Large intestine (tissue), 3 donors: ENCODE data around the gene EEF1E1. TPM values are rescaled to one million over a fixed set of nuclear protein-coding genes. Genes with fewer than 3 reads are reported as not detected.

ENCODE experiments used
- DNase-seq, 2 donors: peaks; one replicate each; pipeline versions ENCODE4 v3.0.0 to v3.0.0-alpha.2; 2013
- H3K27ac ChIP-seq: one replicate; pipeline ENCODE4 v1.5.1; 2013; ENCODE audit warnings: low read length
- H3K27me3 ChIP-seq: 2 replicates; pipeline ENCODE4 v1.6.1; 2013; ENCODE audit warnings: low read length; ENCODE audit not compliant: control insufficient read depth, insufficient read depth
- H3K36me3 ChIP-seq: 2 replicates; pipeline ENCODE4 v1.6.1; 2013; ENCODE audit warnings: low read length; ENCODE audit not compliant: control insufficient read depth, insufficient read depth
- H3K4me1 ChIP-seq: one replicate; pipeline ENCODE4 v1.6.1; 2013; ENCODE audit warnings: low read length; ENCODE audit not compliant: control insufficient read depth, insufficient read depth
- H3K4me3 ChIP-seq: one replicate; pipeline ENCODE4 v1.5.1; 2013; ENCODE audit warnings: low read length
- H3K9me3 ChIP-seq: one replicate; pipeline ENCODE4 v1.6.1; 2013; ENCODE audit warnings: mild to moderate bottlenecking, low read depth, low read length, moderate library complexity; ENCODE audit not compliant: control insufficient read depth
- WGBS: methylation state at CpG from one replicate; pipeline ENCODE4 v1.1.5; 2013; ENCODE audit warnings: low lambda C conversion rate; ENCODE audit not compliant: insufficient coverage; 5-methylcytosine and 5-hydroxymethylcytosine counted together
- polyA plus RNA-seq: library from polyadenylated mRNA; unstranded; fragments of 120-200 nt; gene quantifications from one replicate; pipeline ENCODE4 v1.2.1, GENCODE V29; 2013

Gene EEF1E1
- polyA plus RNA-seq, 1 donor: 28.0 TPM

DNA sequence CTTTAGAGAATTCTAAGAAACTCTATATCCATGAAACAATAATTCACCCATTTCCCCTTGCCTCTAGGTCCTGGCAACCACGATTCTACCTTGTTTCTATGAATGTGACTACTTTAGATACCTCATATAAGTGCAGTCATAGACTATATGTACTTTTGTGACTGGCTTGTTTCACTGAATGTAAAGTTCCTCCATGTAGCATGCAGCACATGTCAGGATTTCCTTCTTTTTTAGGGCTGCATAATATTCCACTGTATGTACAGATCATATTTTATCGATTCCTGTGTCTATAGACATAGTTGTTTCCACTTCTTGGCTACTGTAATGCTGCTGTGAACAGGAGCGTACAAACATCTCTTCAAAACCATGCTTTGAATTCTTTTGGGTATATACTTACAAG is 11.7 kb downstream of the EEF1E1 start:
- Histone ChIP-seq H3K4me3 (no peak overlapping the region), H3K27ac (no peak overlapping the region), H3K9me3 (peaks cover 9% of the 10 kb centered on the region), H3K36me3 (peaks cover 44% of the 10 kb centered on the region), H3K4me1 (no peaks in the 10 kb centered on the region), H3K27me3 (no peaks in the 10 kb centered on the region)
- 100% methylated on average over 1 of the region's 3 CpGs for WGBS
- DNase-seq: no peak

DNA sequence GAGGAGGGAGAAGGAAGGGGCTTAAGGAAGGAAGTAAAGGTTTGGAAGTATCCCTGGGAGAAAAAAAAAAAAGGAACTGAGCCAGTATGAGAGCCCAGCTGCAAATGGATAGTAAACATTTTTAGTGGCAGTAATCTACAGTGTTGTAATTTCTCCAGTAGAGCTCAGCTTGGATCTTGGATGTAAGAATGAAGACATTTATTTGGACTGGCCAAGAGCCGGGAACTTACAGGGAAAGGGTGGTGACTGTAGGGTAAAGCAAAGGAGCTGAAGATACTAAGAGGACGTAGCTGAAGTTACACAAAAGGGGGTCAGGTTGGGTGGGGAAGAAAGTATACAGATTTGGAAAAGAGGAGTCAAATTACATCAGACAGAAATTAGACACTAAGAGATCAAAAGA is 13.5 kb downstream of the EEF1E1 start:
- H3K27ac ChIP-seq: no peak overlapping the region
- H3K4me1 ChIP-seq: no peaks in the 10 kb centered on the region
- no peaks in the 10 kb centered on the region for H3K27me3 ChIP-seq
- DNase-seq: no peak
- H3K4me3 ChIP-seq: no peak overlapping the region
- peaks cover 33% of the 10 kb centered on the region for H3K36me3 ChIP-seq
- H3K9me3 ChIP-seq: peaks cover 9% of the 10 kb centered on the region
- 100% methylated on average over 1 of the region's 2 CpGs for WGBS

DNA sequence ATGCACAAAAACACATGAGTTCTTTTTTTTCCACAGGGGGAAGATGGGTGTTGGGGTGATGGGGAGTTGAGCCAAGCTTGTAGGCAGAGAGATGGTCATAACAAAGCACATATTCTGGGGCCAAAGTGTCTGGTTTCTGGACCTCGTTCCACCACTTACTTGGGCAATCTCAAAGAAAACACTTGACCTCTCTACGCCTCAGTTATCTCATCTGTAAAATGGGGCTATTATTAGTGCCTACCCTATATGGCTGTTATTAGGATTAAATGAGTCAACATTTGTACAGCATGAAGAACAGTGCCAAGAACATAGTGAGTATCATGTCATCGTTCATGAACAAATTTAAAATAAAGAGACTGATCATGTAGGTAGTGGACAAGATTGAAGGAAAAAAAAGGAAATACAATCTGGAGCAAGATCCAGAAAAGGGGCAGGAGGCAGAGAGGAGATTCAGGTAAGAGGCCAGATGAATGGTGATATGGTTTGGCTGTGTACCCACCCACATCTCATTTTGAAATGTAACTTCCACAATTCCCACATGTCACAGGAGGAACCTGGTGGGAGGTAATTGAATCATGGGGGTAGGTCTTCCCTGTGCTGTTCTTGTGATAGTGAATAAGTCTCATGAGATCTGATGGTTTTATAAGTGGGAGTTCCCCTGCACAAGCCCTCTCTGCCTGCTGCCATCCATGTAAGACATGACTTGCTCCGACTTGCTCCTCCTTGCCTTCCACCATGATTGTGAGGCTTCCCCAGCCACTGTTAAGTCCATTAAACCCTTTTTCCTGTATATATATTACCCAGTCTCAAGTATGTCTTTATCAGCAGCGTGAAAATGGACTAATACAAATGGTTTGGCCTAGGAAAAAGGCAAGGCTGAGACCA is 14.2 kb downstream of the EEF1E1 start:
- H3K4me3 ChIP-seq: no peak overlapping the region
- H3K27me3 ChIP-seq: no peaks in the 10 kb centered on the region
- no peak for DNase-seq
- no peak overlapping the region for H3K27ac ChIP-seq
- 100% methylated on average over 2 of the region's 5 CpGs for WGBS
- peaks cover 32% of the 10 kb centered on the region for H3K36me3 ChIP-seq
- peaks cover 9% of the 10 kb centered on the region for H3K9me3 ChIP-seq
- no peaks in the 10 kb centered on the region for H3K4me1 ChIP-seq

DNA sequence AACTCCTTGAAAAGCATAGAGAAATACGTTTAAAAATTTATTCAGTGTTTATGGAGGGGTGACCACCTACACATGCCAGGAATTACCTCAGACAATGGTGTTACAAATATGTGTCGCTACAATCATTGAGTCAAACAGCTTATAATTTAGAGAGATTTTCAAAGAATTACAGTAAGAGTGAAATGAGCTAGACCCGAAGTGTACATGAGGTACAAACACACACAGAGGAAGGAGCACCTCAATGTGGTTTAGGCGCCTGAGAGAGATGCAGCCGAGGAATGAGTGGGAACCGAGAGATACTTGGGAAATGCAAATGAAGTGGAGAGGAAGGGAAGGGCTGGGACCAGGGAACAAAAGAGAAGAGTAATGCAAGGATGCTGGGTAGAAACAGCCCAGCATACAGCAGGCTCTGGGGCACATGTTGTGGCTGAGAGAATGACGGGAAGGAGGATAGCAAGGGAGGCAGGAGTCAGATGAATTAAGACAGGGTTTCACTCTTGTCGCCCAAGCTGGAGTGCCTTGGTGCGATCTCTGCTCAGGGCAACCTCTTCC is 15.5 kb downstream of the EEF1E1 start:
- 95% methylated on average over 4 of the region's 9 CpGs for WGBS
- H3K4me1 ChIP-seq: no peaks in the 10 kb centered on the region

DNA sequence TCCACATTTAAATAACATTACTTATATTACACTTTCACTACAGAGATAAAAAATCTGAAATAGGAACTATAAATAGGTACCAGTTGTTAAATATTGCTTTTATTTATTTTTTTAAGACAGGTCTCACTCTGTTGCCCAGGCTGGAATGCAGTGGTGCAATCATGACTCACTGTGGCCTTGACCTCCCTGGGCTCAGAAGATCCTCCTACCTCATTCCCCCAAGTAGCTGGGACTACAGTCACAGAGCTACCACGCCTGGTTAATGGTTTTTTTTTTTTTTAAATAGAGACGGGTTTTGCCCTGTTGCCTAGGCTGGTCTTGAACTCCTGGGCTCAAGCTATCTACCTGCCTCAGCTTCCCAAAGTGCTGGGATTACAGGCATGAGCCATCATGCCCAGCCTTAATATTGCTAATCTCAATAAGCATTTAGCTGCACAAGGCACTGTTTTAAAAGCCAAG is 17.3 kb downstream of the EEF1E1 start:
- Histone ChIP-seq H3K9me3 (peaks cover 9% of the 10 kb centered on the region), H3K4me1 (peaks cover 4% of the 10 kb centered on the region), H3K36me3 (peaks cover 26% of the 10 kb centered on the region), H3K4me3 (no peak overlapping the region), H3K27ac (no peak overlapping the region), H3K27me3 (no peaks in the 10 kb centered on the region)
- no CpG with 5 or more reads among the region's 2 CpGs for WGBS
- no peak for DNase-seq

More for the DNA sequence above, 15.5 kb downstream of the EEF1E1 start:
- peaks cover 9% of the 10 kb centered on the region for H3K9me3 ChIP-seq
- H3K36me3 ChIP-seq: peaks cover 32% of the 10 kb centered on the region
- DNase-seq: no peak
- H3K27ac ChIP-seq: no peak overlapping the region
- no peak overlapping the region for H3K4me3 ChIP-seq
- no peaks in the 10 kb centered on the region for H3K27me3 ChIP-seq

DNA sequence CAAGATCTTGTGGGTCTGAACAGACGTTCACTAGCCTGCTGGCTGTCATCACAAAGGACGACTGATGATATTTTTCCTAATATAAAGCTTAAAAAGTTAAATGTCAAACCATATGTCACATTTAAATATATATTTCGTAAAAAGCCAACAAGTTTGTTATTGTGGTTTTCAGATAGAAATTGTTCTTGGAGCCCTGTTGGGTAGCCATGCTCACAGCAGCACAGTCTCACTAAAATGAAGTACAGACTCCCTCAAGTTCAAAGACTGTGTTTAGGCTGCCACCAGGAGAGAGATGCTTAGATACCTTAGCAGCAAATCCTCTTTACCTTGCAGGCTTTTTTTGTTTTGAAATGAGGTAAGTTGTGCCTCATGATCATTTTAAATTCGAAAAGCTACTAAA is 17.8 kb downstream of the EEF1E1 start:
- 100% methylated on average over 2 of the region's 4 CpGs for WGBS

DNA sequence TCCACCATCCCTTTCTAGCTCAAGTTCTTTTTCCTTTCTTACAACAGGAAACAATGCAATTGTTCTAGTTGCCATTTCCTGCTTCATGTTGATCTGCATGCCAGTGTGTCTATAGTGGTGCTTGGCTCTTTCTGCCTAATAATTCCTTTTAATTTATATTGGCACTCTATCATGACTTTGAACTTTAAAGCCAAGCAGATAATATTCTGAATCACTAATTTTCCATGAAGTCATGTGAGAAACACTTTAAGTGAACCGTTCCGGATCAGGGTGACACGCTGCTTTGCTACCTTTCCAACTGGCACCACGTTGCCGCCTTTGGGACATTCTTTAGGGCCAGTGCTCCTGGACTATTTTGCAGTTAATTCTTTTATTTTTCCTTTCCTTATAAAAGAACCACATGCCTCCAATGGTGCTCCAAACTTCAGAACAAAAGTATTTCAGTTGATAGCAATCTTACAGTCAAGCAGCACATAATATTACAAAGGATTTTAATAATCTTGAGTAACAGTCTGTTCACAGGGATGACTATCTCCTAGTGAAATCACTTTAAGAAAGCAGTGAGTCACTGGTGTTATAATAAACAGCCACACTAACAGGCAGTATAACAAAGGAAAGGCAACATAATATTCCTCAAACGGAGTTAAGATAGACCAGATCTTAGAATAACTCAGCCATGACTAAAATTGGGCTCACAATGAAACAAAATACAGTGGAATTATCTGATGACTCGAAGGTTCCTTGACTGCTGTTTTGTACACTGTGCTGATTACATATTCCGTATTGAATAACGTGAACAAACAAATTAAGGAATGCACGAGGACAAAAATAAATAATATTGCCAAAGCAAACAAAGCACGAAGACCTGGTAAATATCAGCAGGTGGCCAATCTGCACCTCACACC is 19.1 kb downstream of the EEF1E1 start:
- DNase-seq: no peak
- Histone ChIP-seq H3K27me3 (no peaks in the 10 kb centered on the region), H3K36me3 (peaks cover 11% of the 10 kb centered on the region), H3K9me3 (no peaks in the 10 kb centered on the region), H3K27ac (no peak overlapping the region), H3K4me1 (peaks cover 4% of the 10 kb centered on the region), H3K4me3 (no peak overlapping the region)
- WGBS: 61% methylated on average over 4 of the region's 11 CpGs

More for the DNA sequence above, 17.8 kb downstream of the EEF1E1 start:
- H3K27me3 ChIP-seq: no peaks in the 10 kb centered on the region
- no peak overlapping the region for H3K27ac ChIP-seq
- H3K4me1 ChIP-seq: peaks cover 4% of the 10 kb centered on the region
- H3K4me3 ChIP-seq: no peak overlapping the region
- H3K9me3 ChIP-seq: peaks cover 9% of the 10 kb centered on the region
- no peak for DNase-seq
- peaks cover 24% of the 10 kb centered on the region for H3K36me3 ChIP-seq

DNA sequence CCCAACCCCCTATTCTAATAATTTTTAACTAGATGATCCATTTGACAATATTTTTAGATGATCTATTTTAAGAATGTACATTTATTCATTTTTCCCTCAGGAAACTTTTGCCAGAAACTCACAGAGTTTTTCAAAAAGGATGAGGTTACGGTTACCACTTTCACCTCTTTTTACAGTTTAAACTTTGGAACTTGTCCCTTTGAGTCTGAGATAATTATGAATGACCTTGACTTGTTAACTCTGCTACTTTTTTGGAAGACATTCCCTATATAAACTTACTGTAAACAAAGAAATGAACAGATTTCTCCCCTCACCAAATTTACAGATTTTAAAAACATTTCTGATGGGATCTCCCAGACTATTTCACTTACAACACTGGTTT is 19.8 kb downstream of the EEF1E1 start:
- peaks cover 5% of the 10 kb centered on the region for H3K36me3 ChIP-seq
- no peaks in the 10 kb centered on the region for H3K9me3 ChIP-seq
- H3K4me1 ChIP-seq: peaks cover 4% of the 10 kb centered on the region
- DNase-seq: no peak
- WGBS: 67% methylated on average over 1 of the region's 1 CpG
- no peak overlapping the region for H3K27ac ChIP-seq
- no peak overlapping the region for H3K4me3 ChIP-seq
- no peaks in the 10 kb centered on the region for H3K27me3 ChIP-seq

DNA sequence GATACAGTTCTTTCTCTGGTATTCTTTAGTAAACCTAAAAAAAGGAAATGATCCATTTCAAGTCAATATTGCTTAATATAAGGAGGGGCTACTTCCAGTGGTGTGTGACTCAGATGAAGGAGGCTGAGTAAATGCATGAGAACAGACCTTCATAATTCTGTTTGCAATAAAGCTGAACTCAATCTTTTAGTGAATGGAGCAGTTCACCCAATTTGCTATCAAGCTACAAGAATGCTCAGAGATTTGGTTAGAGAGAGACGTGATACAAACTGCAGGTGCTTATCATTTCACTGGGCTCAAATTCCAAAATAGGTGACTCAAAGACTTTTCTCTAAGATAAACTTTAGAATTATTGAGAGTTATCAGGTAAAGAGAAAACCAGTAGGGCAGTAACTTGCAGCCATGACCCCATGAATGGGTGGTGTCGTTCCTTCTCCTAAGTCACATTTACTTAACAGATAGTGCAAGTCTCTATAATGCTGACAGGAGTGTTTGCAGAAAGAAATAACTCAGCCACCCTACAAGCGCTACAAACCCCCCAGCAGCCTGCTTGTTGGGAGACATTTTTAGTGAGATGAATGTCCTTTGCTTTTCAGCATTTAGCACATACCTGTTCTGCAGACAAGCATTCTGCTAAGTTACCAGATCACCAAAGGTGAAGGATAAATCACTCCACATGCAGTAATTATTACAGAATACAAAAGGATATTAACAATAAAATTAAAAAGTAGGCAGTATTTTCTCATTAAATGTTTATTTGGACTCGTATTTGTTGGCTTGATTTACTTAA is 21.8 kb downstream of the EEF1E1 start:
- Histone ChIP-seq H3K4me3 (no peak overlapping the region), H3K27me3 (no peaks in the 10 kb centered on the region), H3K36me3 (no peaks in the 10 kb centered on the region), H3K4me1 (peaks cover 4% of the 10 kb centered on the region), H3K27ac (peak overlapping the region; percentile 10), H3K9me3 (no peaks in the 10 kb centered on the region)
- 20% methylated on average over 2 of the region's 4 CpGs for WGBS
- DNase-seq: peak; percentile 56 to 77
